ENCODE results near the gene CAMKMT. TPM values are rescaled to one million over a fixed set of nuclear protein-coding genes. Genes with fewer than 3 reads are reported as not detected.

The CAMKMT gene
- polyA plus RNA-seq, 4 donors: 10.8 to 15.8 (median 12.8) TPM

- DNase-seq (ENCODE audit: low read depth in 4 of 4, low spot score in 2 of 4): no peak
Observed at GRCh38 chr2:44547718-44548117, 186.0 kb downstream of the CAMKMT start.

DNA sequence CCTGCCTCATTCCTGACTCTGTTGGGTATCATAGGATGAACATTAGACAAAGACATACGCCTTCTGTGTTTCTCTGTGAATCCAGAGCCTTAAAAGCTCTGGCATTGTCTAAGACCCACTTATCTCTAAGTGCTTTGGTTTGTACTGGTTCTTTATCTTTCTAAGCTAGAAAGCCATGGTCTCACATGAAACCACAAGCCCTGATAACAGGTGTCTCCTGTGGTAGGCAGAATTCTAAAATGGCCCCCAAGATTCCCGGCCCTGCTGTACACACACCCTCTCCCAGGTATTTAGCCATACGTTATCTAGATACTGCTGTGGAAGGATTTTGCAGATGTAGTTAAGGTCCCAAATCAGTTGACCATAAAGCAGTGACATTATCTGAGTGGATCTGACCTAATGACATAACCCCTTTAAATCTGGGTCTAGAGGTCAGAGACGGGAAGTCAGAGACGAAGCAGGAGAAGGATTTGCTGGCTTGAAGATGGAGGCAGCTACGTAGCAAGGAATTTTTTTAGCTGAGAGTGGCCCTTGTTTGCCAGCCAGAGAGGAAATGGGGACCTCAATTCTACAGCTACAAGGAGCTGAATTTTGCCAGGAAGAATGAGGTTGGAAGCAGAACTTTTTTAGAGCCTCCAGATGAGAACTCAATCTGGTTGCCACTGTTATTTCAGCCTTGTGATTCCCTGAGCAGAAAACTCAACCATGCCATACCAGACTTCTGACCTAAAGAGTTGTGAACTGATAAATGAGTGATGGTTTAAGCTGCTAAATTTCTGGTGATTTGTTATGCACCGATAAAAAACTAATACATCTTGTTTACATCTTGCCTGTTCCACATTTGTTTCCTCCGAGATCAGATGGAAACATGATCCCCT lies 186.7 kb downstream of the CAMKMT start:
- no peak for DNase-seq (ENCODE audit: low read depth in 4 of 4, low spot score in 2 of 4)

- no peak for DNase-seq (ENCODE audit: low read depth in 4 of 4, low spot score in 2 of 4)
Observed at GRCh38 chr2:44549099-44549471, 187.3 kb downstream of the CAMKMT start.

- no peak for DNase-seq (ENCODE audit: low read depth in 4 of 4, low spot score in 2 of 4)
Observed at GRCh38 chr2:44549856-44550255, 188.1 kb downstream of the CAMKMT start.

DNA sequence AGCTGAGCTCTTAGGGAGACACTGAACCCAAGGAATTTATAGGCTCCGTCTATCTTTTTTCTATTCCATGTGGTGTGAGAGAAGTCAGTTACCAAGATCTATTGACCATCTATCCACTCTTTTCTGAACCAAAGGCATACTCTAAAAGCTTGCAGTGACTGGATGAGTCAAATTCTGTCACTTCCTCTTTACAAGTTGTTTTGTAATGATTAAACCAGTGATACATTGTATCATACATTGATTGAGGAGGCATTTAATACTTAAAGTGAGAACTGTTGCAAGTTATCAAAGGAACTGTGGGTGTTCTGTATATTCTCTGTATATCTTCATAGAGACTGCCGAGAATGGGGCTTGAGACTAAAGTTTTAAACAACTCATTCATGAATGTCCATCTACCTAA lies 188.8 kb downstream of the CAMKMT start:
- DNase-seq (ENCODE audit: low read depth in 4 of 4, low spot score in 2 of 4): no peak

DNA sequence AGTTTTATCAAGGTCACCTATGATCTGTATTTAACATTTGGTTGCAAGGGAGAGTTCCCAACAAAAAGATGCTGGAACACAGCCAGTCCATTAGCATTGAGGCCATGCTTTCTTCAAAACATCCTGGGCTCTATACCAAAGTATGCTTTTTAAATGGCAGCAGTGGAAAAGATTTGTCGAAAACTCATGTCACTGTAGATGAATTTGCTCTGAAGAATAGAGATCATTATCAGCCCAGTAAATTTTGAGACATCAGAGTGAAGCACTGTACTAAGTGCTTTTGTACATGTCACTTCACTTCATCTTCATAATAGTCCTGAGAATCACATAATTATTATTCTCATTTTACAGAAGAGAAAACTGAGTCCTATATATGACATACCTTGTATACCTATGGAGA lies 189.8 kb downstream of the CAMKMT start:
- DNase-seq (ENCODE audit: low read depth in 4 of 4, low spot score in 2 of 4): no peak

DNA sequence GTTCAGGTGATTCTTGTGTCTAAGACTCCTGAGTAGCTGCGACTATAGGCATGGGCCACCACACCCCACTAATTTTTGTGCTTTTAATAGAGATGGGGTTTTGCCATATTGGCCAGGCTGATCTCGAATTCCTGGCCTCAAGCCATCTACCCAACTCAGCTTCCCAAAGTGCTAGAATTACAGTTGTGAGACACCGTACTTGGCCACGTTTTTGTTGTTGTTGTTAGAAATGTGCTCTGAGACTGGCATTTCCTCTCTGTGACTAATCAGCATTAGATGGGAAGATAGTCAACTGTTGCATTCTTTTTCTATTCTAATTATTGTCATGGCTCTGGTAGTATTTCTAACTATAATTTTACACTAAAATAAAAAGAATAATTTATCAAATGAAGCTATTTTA lies 191.7 kb downstream of the CAMKMT start:
- no peak for DNase-seq (ENCODE audit: low read depth in 4 of 4, low spot score in 2 of 4)

GRCh38 chr2:44555700-44556099 lies 194.0 kb downstream of the CAMKMT start:
- no peak for DNase-seq (ENCODE audit: low read depth in 4 of 4, low spot score in 2 of 4)

- DNase-seq (ENCODE audit: low read depth in 4 of 4, low spot score in 2 of 4): no peak
Observed at GRCh38 chr2:44559108-44559507, 197.4 kb downstream of the CAMKMT start.

GRCh38 chr2:44560352-44560751 lies 198.6 kb downstream of the CAMKMT start:
- DNase-seq (ENCODE audit: low read depth in 4 of 4, low spot score in 2 of 4): no peak

GRCh38 chr2:44560941-44561340 lies 199.2 kb downstream of the CAMKMT start:
- DNase-seq (ENCODE audit: low read depth in 4 of 4, low spot score in 2 of 4): no peak

DNA sequence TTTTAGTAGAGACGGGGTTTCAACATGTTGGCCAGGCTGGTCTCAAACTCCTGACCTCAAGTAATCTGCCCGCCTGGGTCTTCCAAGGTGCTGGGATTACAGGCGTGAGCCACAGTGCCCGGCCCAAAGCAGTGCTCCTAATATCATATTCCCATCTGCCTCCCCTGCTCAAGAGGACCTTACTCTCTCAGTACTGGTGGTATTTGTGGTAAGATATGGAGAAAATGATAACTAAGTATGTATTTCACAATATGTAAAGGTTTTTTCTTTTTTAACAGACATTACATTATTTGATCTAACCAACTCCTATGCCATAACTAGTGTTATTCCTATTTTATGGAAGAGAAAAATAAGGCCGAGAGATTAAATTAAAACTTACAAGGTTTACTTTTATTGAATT lies 201.0 kb downstream of the CAMKMT start:
- DNase-seq (ENCODE audit: low read depth in 4 of 4, low spot score in 2 of 4): no peak

- DNase-seq (ENCODE audit: low read depth in 4 of 4, low spot score in 2 of 4): no peak
Observed at GRCh38 chr2:44564752-44565151, 203.0 kb downstream of the CAMKMT start.

DNA sequence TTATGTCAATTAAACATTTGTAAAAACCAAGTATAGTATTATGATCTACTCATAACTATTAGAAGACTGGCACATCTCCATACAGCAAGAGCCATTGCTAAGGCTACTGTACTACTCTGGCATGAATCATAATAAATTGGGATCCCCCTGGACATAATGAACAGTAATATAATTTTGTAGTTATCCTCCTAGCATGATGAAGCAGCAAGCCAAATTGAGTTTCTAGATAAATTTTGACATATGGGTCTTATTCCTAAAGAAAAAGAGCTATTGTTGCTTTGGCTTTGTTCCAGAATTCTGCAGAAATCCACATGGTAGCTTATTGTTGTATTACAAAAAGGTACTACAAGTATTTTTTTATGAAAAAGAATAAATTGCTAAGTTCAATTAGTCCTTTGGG lies 204.3 kb downstream of the CAMKMT start:
- DNase-seq (ENCODE audit: low read depth in 4 of 4, low spot score in 2 of 4): no peak

- no peak for DNase-seq (ENCODE audit: low read depth in 4 of 4, low spot score in 2 of 4)
Observed at GRCh38 chr2:44569491-44569890, 207.7 kb downstream of the CAMKMT start.

DNA sequence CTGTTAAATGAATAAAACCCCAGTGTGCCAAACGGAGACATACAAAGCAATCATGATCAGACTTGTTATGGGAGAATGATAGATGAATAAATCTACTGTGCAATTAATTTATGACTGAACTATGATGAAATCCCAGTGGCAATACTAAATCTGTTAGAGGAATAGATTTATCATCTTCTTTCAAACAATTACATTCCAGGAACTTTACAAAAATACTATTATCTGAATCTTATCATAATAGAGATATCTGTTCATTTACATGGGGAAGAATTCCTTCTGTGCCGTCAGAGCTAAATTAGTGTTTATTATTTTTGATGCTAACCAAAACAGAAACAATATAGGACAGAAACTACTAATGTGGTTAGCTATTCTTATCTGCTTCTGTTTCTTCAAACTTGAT lies 208.5 kb downstream of the CAMKMT start:
- no peak for DNase-seq (ENCODE audit: low read depth in 4 of 4, low spot score in 2 of 4)

DNA sequence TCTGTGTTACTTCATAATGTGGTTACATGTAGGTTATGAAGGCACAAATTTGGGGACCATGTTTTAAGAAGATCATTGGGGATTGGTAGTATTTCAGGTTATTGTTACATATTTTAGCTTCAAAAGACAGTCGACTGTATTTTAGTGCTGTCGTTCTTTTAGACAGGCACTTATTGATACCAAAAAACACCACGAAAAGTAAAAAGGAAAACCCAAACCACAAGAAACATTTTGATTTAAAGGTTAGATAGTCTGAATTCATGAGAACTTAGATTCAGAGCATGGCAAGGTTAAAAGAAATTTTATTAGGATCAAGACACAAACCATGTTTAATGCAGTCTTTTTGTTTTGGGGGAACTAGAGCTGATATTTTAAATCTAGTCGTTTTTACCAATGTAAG lies 209.0 kb downstream of the CAMKMT start:
- no peak for DNase-seq (ENCODE audit: low read depth in 4 of 4, low spot score in 2 of 4)

- no peak for DNase-seq (ENCODE audit: low read depth in 4 of 4, low spot score in 2 of 4)
Observed at GRCh38 chr2:44572196-44572900, 210.6 kb downstream of the CAMKMT start.

DNA sequence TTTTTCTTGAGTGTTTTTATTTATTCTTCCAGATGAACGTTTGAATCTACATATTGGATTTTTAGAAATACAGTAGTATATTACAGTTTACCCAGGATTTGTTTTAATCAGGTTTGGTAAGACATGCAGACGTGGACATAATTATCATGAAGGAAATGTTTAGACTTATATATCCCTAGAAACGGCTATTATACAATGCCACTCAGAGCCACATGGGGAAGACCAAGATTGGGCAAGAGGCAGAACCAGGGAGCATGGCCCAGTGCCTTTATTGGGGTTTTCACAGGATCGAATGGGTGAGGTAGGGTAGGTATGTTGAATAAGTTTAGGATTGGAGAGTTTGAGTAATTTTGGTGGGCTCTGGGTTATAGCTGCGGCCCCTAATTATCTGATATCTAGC lies 212.2 kb downstream of the CAMKMT start:
- no peak for DNase-seq (ENCODE audit: low read depth in 4 of 4, low spot score in 2 of 4)

DNA sequence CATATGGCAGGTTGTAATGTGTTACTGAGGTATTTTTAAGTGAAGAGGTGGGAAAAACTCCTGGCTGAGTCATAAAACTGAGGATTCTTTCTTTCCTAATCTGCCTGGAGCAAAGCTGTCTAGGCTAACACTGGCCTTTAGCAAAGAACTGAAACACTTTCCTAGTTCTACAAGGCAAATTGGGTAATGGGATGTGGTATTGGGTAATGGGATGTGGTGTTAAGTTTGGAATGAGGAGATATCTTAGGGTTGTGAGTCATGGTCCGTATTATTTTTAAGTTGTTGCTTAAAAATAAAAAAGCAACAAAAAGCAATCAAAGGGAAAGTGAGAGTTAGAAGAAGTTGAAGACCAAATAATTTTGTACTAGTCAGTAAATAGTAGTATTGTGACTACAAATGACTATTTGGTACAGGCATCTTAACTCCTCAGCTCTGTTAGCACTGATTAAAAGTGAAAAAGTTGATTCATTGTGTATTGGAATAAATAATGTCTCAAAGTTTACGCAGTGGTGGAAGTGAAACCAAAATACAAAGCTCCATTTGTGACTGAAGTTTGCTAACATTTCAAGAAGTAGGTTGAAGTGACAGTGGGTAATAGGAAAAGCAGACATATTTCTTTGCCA lies 216.8 kb downstream of the CAMKMT start:
- DNase-seq (ENCODE audit: low read depth in 4 of 4, low spot score in 2 of 4): no peak

GRCh38 chr2:44579115-44579836 lies 217.5 kb downstream of the CAMKMT start:
- DNase-seq (ENCODE audit: low read depth in 4 of 4, low spot score in 2 of 4): no peak

All from left renal cortex interstitium (tissue), 4 donors.